Embryonic facial prominence (tissue), 1 donor: ENCODE results near the gene SPATA20.

Source experiments
- DNase-seq: peaks from one replicate; pipeline ENCODE4 v3.0.0-alpha.2; 2016; ENCODE audit errors: extremely low spot score

Gene SPATA20

GRCh38 chr17:50539762-50540559 is 7.0 kb upstream of the SPATA20 start:
- no peak for DNase-seq

GRCh38 chr17:50540560-50541401 is 6.2 kb upstream of the SPATA20 start:
- no peak for DNase-seq

- no peak for DNase-seq
Observed at GRCh38 chr17:50541402-50541715, 5.6 kb upstream of the SPATA20 start.

DNA sequence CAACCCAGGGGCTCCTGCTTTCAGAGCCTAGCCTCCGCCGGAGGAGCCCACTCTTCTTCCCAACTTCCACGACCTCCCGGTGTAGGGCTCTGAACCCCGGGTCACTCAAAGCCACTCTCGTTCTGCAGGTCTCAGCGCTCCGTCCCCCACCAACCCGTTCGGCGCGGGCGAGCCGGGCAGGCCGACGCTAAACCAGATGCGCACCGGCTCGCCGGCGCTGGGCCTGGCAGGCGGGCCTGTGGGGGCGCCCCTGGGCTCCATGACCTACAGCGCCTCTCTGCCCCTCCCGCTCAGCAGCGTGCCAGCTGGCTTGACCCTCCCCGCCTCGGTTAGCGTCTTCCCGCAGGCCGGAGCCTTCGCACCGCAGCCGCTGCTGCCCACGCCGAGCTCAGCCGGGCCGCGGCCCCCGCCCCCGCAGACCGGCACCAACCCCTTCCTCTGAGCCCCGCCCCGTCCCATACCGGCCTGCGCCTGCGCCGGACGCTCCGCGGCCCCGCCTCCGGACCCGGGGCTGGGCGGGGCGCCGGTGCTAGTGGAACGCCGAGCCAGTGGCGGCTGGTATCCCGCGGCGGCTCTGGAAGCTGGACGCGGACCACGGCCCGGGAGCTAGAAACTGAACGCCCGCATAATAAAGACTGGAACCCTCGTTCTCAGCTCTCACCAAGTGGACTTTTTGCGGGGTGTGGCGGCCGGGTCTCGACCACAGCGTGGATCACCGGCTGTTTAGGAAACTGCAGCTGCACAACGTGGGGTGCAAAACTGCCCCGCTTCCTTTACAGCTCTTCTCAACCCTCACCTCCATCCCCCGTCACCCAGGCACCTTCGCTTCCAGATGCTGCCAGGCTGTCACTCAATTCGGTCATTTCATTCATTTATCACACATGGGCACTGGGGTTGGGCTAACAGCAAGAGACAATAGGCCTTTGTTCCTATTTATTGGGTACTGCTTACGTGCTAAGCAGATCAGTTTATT is 5.0 kb upstream of the SPATA20 start:
- no peak for DNase-seq

GRCh38 chr17:50542795-50543774 is 3.9 kb upstream of the SPATA20 start:
- no peak for DNase-seq

- DNase-seq = no peak
Observed at GRCh38 chr17:50544516-50544915, 2.5 kb upstream of the SPATA20 start.

DNA sequence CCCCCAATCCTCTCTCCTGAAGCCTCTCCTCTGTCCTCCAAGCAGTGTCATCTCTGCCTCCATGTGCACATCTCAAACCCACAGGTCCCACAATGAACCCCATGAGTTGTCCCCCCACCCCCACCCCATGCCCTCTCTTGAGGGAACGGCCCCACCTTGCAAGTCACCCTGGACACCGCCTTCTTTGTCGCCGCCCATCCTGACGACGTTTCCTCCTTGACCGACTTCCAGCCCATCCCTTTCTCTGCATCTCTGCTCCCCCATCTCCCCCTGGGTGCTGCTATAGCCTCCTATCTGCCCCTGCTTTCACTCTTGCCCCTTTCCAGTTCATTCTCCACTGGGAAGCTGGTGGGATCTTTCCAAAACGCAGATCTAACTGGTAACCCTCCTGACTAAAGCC is 1.7 kb upstream of the SPATA20 start:
- DNase-seq = no peak

DNA sequence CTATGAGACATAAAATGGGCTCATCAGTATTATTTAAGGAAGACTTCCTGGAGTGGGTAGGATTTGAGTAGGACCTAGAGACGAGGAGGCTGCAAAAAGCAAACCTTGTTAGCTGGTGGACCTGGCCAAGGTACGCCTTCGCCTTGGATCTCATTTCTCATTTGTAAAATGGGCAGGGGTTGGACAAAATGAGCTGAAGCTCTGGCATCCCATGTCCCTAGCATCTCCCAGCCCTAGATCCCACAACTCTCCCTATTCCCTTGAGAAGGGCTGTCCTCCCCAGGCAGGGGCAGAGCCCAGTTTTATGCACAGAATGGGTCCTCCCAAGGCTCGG is 306 bp upstream of the SPATA20 start:
- DNase-seq = no peak

GRCh38 chr17:50547736-50548083 is 736 bp downstream of the SPATA20 start:
- no peak for DNase-seq

DNA sequence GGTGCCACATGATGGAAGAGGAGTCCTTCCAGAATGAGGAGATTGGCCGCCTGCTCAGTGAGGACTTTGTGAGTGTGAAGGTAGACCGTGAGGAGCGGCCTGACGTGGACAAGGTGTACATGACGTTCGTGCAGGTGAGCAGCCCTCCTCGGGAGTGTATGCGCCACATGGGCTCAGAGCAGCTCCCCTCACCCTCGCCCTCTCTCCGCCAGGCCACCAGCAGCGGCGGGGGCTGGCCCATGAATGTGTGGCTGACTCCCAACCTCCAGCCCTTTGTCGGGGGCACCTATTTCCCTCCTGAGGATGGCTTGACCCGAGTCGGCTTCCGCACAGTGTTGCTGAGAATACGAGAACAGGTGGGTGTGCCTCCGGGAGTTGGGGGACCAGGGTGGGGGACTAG is 1.9 kb downstream of the SPATA20 start:
- DNase-seq = no peak

GRCh38 chr17:50549256-50549941 is 2.4 kb downstream of the SPATA20 start:
- DNase-seq = no peak

GRCh38 chr17:50549969-50550368 is 3.0 kb downstream of the SPATA20 start:
- no peak for DNase-seq

DNA sequence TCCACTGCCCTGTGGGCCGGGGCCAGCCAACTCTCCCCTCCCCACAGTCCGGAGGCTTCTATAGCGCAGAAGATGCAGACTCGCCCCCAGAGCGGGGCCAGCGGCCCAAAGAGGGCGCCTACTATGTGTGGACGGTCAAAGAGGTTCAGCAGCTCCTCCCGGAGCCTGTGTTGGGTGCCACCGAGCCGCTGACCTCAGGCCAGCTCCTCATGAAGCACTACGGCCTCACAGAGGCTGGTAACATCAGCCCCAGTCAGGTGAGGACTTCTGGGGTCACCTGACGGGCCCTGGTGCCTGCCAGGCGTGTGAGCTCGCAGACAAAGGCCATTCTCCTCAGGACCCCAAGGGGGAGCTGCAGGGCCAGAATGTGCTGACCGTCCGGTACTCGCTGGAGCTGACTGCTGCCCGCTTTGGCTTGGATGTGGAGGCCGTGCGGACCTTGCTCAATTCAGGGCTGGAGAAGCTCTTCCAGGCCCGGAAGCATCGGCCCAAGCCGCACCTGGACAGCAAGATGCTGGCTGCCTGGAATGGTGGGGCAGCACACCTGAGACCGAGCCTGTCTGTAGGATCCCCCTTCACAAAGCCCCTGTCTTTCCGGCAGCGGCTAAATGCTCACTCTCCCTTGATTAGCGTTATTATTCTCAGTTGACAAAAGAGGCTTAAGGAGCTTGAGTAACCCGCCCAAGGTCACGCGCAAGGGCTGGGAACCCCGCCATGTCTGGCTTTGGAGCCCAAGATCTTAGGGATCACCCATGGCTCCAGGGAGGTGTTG is 3.9 kb downstream of the SPATA20 start:
- DNase-seq = no peak

DNA sequence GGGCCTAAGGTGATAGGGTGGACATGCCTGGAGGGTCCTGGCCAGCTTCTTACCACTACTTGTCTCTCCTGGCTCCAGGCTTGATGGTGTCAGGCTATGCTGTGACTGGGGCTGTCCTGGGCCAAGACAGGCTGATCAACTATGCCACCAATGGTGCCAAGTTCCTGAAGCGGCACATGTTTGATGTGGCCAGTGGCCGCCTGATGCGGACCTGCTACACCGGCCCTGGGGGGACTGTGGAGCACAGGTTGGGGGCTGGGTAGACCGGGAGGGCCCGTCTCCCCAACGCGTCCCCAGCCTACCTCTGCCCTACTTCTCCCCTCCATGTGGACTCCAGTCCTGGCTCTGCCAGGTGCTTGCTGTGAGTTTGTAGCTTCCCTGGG is 4.5 kb downstream of the SPATA20 start:
- DNase-seq = no peak

GRCh38 chr17:50551884-50552283 is 4.9 kb downstream of the SPATA20 start:
- DNase-seq = no peak

DNA sequence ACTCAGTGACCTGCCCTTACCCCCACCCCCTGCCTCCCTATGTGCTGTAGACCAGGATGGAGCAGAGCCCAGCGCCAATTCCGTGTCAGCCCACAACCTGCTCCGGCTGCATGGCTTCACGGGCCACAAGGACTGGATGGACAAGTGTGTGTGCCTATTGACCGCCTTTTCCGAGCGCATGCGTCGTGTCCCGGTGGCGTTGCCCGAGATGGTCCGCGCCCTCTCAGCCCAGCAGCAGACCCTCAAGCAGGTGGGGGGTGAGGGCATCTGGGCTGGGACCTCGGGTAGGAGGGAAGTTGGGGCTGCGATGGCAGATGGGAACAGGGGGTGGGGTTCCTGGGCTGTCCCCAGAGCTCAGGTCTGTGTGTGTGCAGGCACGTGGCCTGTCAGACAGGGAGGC is 7.2 kb downstream of the SPATA20 start:
- no peak for DNase-seq

- DNase-seq = no peak
Observed at GRCh38 chr17:50556803-50557202, 9.8 kb downstream of the SPATA20 start.

DNA sequence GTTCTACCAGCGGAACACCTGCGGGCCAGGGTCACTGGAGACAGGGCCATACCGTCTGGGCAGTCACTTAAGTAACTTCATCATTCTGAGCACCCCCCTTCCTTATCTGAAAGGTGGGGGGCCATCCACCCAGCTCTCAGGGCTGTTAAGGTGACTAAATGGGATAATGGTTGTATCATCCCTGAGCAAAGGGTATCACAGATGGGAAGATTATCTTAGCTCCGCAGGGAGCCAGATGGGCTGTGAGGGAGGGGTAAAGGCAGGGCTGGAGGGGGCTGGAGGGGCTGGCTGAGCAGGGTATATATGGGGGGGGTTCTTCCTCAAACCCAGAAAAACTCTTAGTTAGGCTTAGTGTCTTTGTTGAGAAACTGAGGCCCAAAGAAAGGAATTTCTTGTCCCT is 10.7 kb downstream of the SPATA20 start:
- DNase-seq = no peak

DNA sequence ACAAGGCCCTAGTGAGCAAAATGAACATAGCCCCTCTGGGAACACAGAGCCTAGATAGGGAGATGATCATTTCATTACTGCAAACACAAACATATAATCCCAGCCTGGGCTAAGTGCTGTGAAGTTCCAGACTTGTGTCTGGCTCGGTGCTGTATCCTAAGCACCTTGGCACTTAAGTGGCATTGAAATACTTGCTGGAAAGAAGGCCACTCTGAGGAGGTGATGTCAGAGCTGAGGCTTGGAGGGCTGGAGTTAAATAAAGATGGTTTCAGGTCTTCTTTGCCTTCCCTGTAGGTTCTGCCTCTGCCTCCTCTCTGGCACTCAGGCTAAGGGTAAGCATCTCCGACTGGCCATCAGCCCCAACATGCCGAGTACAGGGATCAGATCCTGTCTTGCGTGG is 11.1 kb downstream of the SPATA20 start:
- DNase-seq = no peak

GRCh38 chr17:50558581-50558940 is 11.6 kb downstream of the SPATA20 start:
- DNase-seq = no peak
